GM21723 (cell line): ENCODE measurements around the gene C1QC.

ENCODE experiments used
- ATAC-seq: cut with Tn5 transposase; IDR thresholded peaks from one replicate; pipeline ENCODE4 v1.9.1; 2021; ENCODE audit warnings: mild to moderate bottlenecking, moderate library complexity; ENCODE audit not compliant: unreplicated experiment

Gene C1QC

GRCh38 chr1:22643381-22643780 lies at the start of gene C1QC:
Gene C1QC, plus strand, starts transcription at chr1:22643633. Its CDS starts 391 bp downstream, at chr1:22644024.
- no peak for ATAC-seq

GRCh38 chr1:22594396-22594795 lies 49.0 kb upstream of the C1QC start:
- no peak for ATAC-seq

GRCh38 chr1:22595108-22595507 lies 48.3 kb upstream of the C1QC start:
- ATAC-seq, result no peak

- no peak for ATAC-seq
Observed at GRCh38 chr1:22597301-22597965, 46.0 kb upstream of the C1QC start.

GRCh38 chr1:22597996-22598395 lies 45.4 kb upstream of the C1QC start:
- ATAC-seq, result no peak

GRCh38 chr1:22598736-22599135 lies 44.7 kb upstream of the C1QC start:
- ATAC-seq, result no peak

- no peak for ATAC-seq
Observed at GRCh38 chr1:22600071-22600816, 43.2 kb upstream of the C1QC start.

- ATAC-seq, result no peak
Observed at GRCh38 chr1:22600817-22601605, 42.4 kb upstream of the C1QC start.

GRCh38 chr1:22601610-22602009 lies 41.8 kb upstream of the C1QC start:
- no peak for ATAC-seq

- ATAC-seq, result no peak
Observed at GRCh38 chr1:22602060-22602740, 41.2 kb upstream of the C1QC start.

GRCh38 chr1:22606161-22606560 lies 37.3 kb upstream of the C1QC start:
- ATAC-seq, result no peak

GRCh38 chr1:22607154-22607553 lies 36.3 kb upstream of the C1QC start:
- no peak for ATAC-seq

GRCh38 chr1:22608361-22608760 lies 35.1 kb upstream of the C1QC start:
- no peak for ATAC-seq

- no peak for ATAC-seq
Observed at GRCh38 chr1:22609291-22609690, 34.1 kb upstream of the C1QC start.

GRCh38 chr1:22611530-22611947 lies 31.9 kb upstream of the C1QC start:
- no peak for ATAC-seq

GRCh38 chr1:22612671-22613571 lies 30.5 kb upstream of the C1QC start:
- ATAC-seq, result no peak

- no peak for ATAC-seq
Observed at GRCh38 chr1:22613572-22613918, 29.9 kb upstream of the C1QC start.

GRCh38 chr1:22613951-22614350 lies 29.5 kb upstream of the C1QC start:
- ATAC-seq, result no peak

- ATAC-seq, result no peak
Observed at GRCh38 chr1:22615886-22616285, 27.5 kb upstream of the C1QC start.

GRCh38 chr1:22616571-22616970 lies 26.9 kb upstream of the C1QC start:
- ATAC-seq, result no peak
